ENCODE data around the gene ERBB4.

ERBB4 gene

DNA sequence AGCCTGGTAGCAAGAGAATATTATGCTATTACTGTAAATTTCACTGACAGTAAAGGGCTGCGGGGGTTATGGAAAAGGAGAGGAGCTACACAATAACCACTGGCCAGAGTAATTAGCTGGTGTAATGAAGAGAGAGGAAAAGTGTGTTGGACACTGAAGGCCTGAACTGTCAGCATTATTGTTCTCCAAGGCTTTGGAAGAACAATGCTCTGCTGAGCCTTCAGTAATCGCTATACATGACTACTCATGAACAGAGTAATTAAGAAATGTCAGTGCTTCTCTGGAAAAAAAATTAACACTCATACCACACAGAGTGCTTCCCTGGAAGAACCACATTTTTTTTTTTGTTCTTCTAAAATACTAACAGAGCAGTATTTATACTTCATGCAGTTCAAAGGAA lies 1050.9 kb downstream of the ERBB4 start:
- no peak overlapping the region for H3K27ac ChIP-seq
- H2AFZ ChIP-seq, result no peak overlapping the region
- no peaks in the 10 kb centered on the region for H3K27me3 ChIP-seq (ENCODE audit: control insufficient read depth, insufficient read depth, low read length)
- H3K4me2 ChIP-seq (ENCODE audit: low read length), result no peak overlapping the region
- TF ChIP-seq, protein P1, sequence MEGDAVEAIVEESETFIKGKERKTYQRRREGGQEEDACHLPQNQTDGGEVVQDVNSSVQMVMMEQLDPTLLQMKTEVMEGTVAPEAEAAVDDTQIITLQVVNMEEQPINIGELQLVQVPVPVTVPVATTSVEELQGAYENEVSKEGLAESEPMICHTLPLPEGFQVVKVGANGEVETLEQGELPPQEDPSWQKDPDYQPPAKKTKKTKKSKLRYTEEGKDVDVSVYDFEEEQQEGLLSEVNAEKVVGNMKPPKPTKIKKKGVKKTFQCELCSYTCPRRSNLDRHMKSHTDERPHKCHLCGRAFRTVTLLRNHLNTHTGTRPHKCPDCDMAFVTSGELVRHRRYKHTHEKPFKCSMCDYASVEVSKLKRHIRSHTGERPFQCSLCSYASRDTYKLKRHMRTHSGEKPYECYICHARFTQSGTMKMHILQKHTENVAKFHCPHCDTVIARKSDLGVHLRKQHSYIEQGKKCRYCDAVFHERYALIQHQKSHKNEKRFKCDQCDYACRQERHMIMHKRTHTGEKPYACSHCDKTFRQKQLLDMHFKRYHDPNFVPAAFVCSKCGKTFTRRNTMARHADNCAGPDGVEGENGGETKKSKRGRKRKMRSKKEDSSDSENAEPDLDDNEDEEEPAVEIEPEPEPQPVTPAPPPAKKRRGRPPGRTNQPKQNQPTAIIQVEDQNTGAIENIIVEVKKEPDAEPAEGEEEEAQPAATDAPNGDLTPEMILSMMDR (IDR thresholded peaks at IDR 0.05), result no peak
- no peaks in the 10 kb centered on the region for H3K79me2 ChIP-seq
- H3K4me3 ChIP-seq (ENCODE audit: low read depth, low read length), result no peak overlapping the region
- no peaks in the 10 kb centered on the region for H3K4me1 ChIP-seq
- no peaks in the 10 kb centered on the region for H3K9me3 ChIP-seq (ENCODE audit: control insufficient read depth, low read length)
- H3K36me3 ChIP-seq (ENCODE audit: control insufficient read depth, insufficient read depth, low read length), result no peaks in the 10 kb centered on the region
- H3K9ac ChIP-seq, result no peak overlapping the region

DNA sequence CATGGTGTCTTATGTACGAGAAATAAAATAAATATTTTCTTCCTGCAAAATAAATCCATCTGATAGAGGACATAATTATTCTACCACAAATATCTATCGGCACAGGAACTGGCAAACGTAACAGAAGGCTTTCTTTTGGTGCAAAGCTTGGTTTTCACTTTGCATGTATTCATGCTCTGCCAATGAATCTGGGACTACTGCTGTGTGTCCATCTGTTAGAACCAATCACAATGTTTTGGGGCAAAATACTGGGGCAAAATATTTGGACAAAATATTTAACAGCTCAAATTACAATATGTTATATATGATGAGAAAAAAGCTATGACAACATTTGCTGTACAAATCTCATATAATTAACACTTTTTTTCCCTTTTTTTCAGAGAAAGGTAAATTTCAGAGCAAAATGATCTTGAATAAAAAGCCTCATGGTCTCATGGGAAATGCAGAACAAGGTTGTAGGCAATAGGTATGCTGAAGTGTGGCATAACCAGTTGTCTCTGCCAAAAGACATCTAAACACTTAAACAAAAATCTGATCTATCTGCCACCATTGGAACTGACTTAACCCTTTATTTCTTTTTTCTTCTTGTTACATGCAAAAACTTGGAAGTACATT lies 1059.0 kb downstream of the ERBB4 start:
- H3K27me3 ChIP-seq (ENCODE audit: control insufficient read depth, insufficient read depth, low read length), result no peaks in the 10 kb centered on the region
- no peak overlapping the region for H3K4me2 ChIP-seq (ENCODE audit: low read length)
- no peaks in the 10 kb centered on the region for H3K9me3 ChIP-seq (ENCODE audit: control insufficient read depth, low read length)
- no peak overlapping the region for H3K4me3 ChIP-seq (ENCODE audit: low read depth, low read length)
- H3K4me1 ChIP-seq, result no peaks in the 10 kb centered on the region
- H3K36me3 ChIP-seq (ENCODE audit: control insufficient read depth, insufficient read depth, low read length), result no peaks in the 10 kb centered on the region
- H2AFZ ChIP-seq, result no peak overlapping the region
- H3K9ac ChIP-seq, result no peak overlapping the region
- H3K27ac ChIP-seq, result no peak overlapping the region
- TF ChIP-seq, protein P1 (IDR thresholded peaks at IDR 0.05), result no peak
- no peaks in the 10 kb centered on the region for H3K79me2 ChIP-seq

- TF ChIP-seq, protein P1 (IDR thresholded peaks at IDR 0.05), result no peak
- Histone ChIP-seq H3K79me2 (no peaks in the 10 kb centered on the region), H3K4me1 (no peaks in the 10 kb centered on the region), H3K27ac (no peak overlapping the region), H3K27me3 (ENCODE audit: control insufficient read depth, insufficient read depth, low read length) (no peaks in the 10 kb centered on the region), H2AFZ (no peak overlapping the region), H3K9ac (no peak overlapping the region), H3K4me2 (ENCODE audit: low read length) (no peak overlapping the region), H3K4me3 (ENCODE audit: low read depth, low read length) (no peak overlapping the region), H3K36me3 (ENCODE audit: control insufficient read depth, insufficient read depth, low read length) (no peaks in the 10 kb centered on the region), H3K9me3 (ENCODE audit: control insufficient read depth, low read length) (no peaks in the 10 kb centered on the region)
These were observed 1060.9 kb downstream of the ERBB4 start for GRCh38 chr2:211477537-211478275.

- Histone ChIP-seq H3K9ac (no peak overlapping the region), H3K4me3 (ENCODE audit: low read depth, low read length) (no peak overlapping the region), H3K4me2 (ENCODE audit: low read length) (no peak overlapping the region), H3K4me1 (no peaks in the 10 kb centered on the region), H3K27me3 (ENCODE audit: control insufficient read depth, insufficient read depth, low read length) (no peaks in the 10 kb centered on the region), H3K27ac (no peak overlapping the region), H2AFZ (no peak overlapping the region), H3K36me3 (ENCODE audit: control insufficient read depth, insufficient read depth, low read length) (no peaks in the 10 kb centered on the region), H3K9me3 (ENCODE audit: control insufficient read depth, low read length) (no peaks in the 10 kb centered on the region), H3K79me2 (no peaks in the 10 kb centered on the region)
- TF ChIP-seq, protein P1 (IDR thresholded peaks at IDR 0.05), result no peak
These were observed 1065.5 kb downstream of the ERBB4 start for GRCh38 chr2:211473116-211473515.

DNA sequence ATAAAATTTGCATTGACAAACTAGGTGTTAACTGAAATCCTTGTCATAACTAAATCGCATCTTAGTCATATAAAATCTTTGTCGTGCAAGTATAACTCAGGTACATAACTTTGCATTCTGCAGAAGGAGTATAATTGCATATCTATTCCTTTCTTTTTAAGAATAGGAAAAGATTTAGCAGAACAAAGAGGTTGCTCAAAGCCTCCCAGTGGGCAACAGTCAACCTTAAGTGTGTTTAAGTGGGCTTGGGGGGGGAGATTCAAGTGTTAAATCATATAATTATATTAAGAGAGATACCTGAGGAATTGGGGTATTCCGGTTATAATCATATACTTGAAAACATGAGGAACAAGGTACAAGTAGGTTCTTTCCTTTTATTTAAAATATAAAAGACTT lies 1068.9 kb downstream of the ERBB4 start:
- H3K36me3 ChIP-seq (ENCODE audit: control insufficient read depth, insufficient read depth, low read length), result no peaks in the 10 kb centered on the region
- TF ChIP-seq, protein P1 (IDR thresholded peaks at IDR 0.05), result no peak
- no peaks in the 10 kb centered on the region for H3K79me2 ChIP-seq
- H3K27me3 ChIP-seq (ENCODE audit: control insufficient read depth, insufficient read depth, low read length), result no peaks in the 10 kb centered on the region
- no peak overlapping the region for H3K9ac ChIP-seq
- H3K4me2 ChIP-seq (ENCODE audit: low read length), result no peak overlapping the region
- no peaks in the 10 kb centered on the region for H3K4me1 ChIP-seq
- H3K9me3 ChIP-seq (ENCODE audit: control insufficient read depth, low read length), result no peaks in the 10 kb centered on the region
- no peak overlapping the region for H2AFZ ChIP-seq
- H3K4me3 ChIP-seq (ENCODE audit: low read depth, low read length), result no peak overlapping the region
- no peak overlapping the region for H3K27ac ChIP-seq
